Tibial nerve (tissue), 4 donors: ENCODE results near the gene DPCD. TPM values are rescaled to one million over a fixed set of nuclear protein-coding genes. Genes with fewer than 3 reads are reported as not detected.

ENCODE experiments used
- DNase-seq, 2 donors: peaks; one replicate each; pipeline ENCODE4 v3.0.0-alpha.2; 2019; ENCODE audit warnings: low spot score in 2 of 2
- H3K27ac ChIP-seq, 4 donors: fragments of 200-600 bp; sonication (generic) in 3 of 4; one replicate each; pipeline ENCODE4 v1.5.1; 2017 to 2019; ENCODE audit warnings: mild to moderate bottlenecking in 1 of 4
- H3K27me3 ChIP-seq, 2 donors: fragments of 200-600 bp; sonication (generic) in 1 of 2; one replicate each; pipeline versions ENCODE4 v1.5.1 to v1.6.0; 2017 to 2019
- H3K36me3 ChIP-seq, 3 donors: fragments of 200-600 bp; sonication (generic); one replicate each; pipeline ENCODE4 v1.5.1; 2018 to 2019
- H3K4me1 ChIP-seq, 4 donors: fragments of 200-600 bp; sonication (generic) in 3 of 4; one replicate each; pipeline ENCODE4 v1.5.1; 2017 to 2019
- H3K4me3 ChIP-seq, 4 donors: fragments of 200-600 bp; sonication (generic) in 3 of 4; one replicate each; pipeline ENCODE4 v1.5.1; 2017 to 2019; ENCODE audit warnings: mild to moderate bottlenecking in 1 of 4, moderate library complexity in 1 of 4
- H3K9me3 ChIP-seq, 4 donors: fragments of 200-600 bp; sonication (generic) in 3 of 4; one replicate each; pipeline ENCODE4 v1.5.1; 2017 to 2019
- EP300 ChIP-seq, 2 donors: sonication (generic); formaldehyde crosslinking; IDR thresholded peaks; one replicate each; pipeline ENCODE4 v1.6.1; 2017; ENCODE audit warnings: antibody characterized with exemption in 2 of 2, mild to moderate bottlenecking in 1 of 2
- POLR2A ChIP-seq, 2 donors: fragments of 450-650 bp; IDR thresholded peaks; one replicate each; pipeline ENCODE4 v1.6.1; 2017; ENCODE audit warnings: antibody characterized with exemption in 2 of 2, mild to moderate bottlenecking in 2 of 2, moderate library complexity in 2 of 2
- WGBS, 2 donors: methylation state at CpG; one replicate each; pipeline ENCODE4 v1.1.5; 2018; 5-methylcytosine and 5-hydroxymethylcytosine counted together
- total RNA-seq, 4 donors: library from RNA; depleted of rRNA; stranded (reverse); fragments of >200 nt; gene quantifications; one replicate each; pipeline ENCODE4 v1.1.0, GENCODE V29; 2016
- TF ChIP-seq, protein P1 (sequence below), 5 experiments: fragments of 200-600 bp in 3 of 5; fragments of 450-650 bp in 2 of 5; sonication (generic) in 3 of 5; IDR thresholded peaks; one replicate each; pipeline ENCODE4 v1.5.1; 2016 to 2019; ENCODE audit warnings: antibody characterized with exemption in 5 of 5, mild to moderate bottlenecking in 3 of 5, moderate library complexity in 2 of 5

DPCD gene
- total RNA-seq, 4 donors from 2014 or later = 6.0 to 28.5 (median 16.3) TPM

DNA sequence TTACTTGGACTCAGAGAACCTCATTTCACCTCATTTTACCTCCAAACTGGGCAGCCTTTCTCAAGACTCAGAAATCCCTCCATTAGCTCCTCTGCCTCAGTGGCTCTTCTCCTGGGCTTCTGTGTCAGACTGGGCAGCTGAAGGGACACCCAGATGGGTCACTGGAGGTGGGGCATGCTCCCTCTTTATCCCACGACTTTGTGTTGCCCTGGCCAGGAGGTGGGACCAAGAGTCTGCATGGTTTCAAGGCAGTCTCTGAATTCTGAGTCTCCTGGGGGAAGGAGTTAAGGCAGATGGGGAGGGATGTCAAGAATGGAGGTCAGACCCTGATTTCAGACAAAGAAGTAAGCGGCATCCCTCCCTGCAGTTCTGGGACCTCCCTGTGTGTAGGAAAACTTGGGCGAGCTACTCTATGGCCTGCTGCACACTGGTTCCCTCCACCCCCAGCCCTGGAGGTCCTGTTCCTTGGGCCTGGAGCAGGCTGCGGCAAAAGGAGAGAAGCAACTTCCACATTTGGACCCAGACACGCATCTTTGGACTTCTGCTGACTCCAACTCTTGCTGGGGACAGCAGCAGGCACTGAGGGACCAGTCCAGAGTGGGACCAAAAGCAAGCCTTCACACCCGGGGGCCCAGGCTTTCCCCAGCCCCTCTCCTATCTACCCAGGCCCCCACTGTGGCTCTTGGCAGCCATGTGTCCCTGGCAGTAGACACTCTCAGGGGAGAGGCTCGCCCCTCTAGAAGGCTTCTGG, 10.8 kb upstream of the DPCD start:
- Histone ChIP-seq H3K9me3 (peaks cover 0 to 13% (median 2%) of the 10 kb centered on the region in 4 donors), H3K36me3 (peaks cover 0 to 72% (median 8%) of the 10 kb centered on the region in 3 donors), H3K27ac (no peak overlapping the region), H3K4me1 (no peaks in the 10 kb centered on the region), H3K4me3 (no peak overlapping the region), H3K27me3 (no peaks in the 10 kb centered on the region)
- WGBS, 2 donors = 86 to 88% methylated on average over 6 to 7 of the region's 7 CpGs
- no peak for DNase-seq
- TF ChIP-seq, protein P1, sequence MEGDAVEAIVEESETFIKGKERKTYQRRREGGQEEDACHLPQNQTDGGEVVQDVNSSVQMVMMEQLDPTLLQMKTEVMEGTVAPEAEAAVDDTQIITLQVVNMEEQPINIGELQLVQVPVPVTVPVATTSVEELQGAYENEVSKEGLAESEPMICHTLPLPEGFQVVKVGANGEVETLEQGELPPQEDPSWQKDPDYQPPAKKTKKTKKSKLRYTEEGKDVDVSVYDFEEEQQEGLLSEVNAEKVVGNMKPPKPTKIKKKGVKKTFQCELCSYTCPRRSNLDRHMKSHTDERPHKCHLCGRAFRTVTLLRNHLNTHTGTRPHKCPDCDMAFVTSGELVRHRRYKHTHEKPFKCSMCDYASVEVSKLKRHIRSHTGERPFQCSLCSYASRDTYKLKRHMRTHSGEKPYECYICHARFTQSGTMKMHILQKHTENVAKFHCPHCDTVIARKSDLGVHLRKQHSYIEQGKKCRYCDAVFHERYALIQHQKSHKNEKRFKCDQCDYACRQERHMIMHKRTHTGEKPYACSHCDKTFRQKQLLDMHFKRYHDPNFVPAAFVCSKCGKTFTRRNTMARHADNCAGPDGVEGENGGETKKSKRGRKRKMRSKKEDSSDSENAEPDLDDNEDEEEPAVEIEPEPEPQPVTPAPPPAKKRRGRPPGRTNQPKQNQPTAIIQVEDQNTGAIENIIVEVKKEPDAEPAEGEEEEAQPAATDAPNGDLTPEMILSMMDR (IDR thresholded peaks at IDR 0.05) = no peak
- TF ChIP-seq POLR2A (IDR thresholded peaks at IDR 0.05) = no peak

DNA sequence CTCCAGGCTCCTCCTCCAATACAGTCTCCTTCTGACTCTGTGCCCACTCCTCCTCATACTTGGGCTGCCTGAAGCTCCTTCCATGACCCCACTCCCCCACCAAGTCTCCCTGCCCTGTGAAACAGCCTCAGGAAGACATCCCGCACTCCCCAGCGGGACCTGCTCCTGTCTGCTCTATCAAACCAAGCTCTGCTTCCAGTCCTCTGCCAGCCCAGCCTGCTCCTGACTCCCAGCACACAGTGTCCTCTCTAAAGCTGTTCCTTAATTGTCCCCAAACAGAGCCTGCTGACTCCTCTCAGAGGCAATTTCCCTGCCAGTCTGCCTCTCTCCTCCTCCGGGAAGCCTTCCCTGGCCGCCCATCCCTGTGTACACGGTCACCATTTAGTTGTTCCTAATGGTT, 9.9 kb upstream of the DPCD start:
- WGBS, 2 donors = 76 to 82% methylated on average over 5 of the region's 5 CpGs

DNA sequence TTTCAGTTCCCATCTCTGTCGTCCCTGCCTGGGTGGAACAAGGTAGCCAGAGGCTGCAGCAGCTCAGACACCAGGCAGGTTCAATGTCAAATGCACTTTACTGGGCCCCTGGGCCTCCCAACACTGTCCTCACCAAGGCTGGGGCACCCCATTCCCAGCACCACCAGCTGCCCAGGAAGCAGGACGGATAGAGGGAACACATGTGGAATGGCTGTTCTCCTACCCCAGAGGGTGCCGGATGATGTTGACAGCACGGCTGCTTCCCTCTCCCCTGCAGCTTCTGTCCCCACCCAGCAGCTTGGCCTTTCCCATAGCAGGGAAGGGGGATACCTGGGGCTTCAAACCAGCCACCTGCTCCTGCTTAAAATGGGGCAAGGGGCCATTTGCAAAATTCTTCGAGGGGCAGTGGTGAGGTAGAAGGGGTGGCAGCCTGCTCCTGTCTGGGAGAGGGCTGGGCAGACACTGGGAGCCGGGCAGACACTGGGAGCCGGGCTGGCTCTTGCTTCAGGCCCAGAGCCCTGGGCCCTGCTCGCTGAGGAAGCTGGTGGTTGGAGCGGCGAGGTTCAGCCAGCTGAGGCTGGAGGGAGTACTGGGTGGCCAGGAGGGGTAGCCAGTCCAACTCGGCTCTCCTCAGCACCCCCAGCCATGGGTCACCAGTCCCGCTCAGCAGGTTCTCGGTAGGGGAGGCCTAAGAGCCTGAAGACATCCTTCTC, 9.2 kb upstream of the DPCD start:
- 83 to 92% methylated on average over 4 to 13 of the region's 13 CpGs for WGBS, 2 donors

More for the DNA sequence above, 9.9 kb upstream of the DPCD start:
- H3K27ac ChIP-seq = no peak overlapping the region
- TF ChIP-seq, protein P1 (IDR thresholded peaks at IDR 0.05) = no peak
- TF ChIP-seq EP300 (IDR thresholded peaks at IDR 0.05) (no peak), POLR2A (IDR thresholded peaks at IDR 0.05) (no peak)
- no peak overlapping the region for H3K4me3 ChIP-seq
- H3K9me3 ChIP-seq = peaks cover 0 to 4% (median 0%) of the 10 kb centered on the region in 4 donors
- H3K36me3 ChIP-seq = peaks cover 0 to 72% (median 13%) of the 10 kb centered on the region in 3 donors
- DNase-seq = no peak
- no peaks in the 10 kb centered on the region for H3K27me3 ChIP-seq
- H3K4me1 ChIP-seq = no peaks in the 10 kb centered on the region

DNA sequence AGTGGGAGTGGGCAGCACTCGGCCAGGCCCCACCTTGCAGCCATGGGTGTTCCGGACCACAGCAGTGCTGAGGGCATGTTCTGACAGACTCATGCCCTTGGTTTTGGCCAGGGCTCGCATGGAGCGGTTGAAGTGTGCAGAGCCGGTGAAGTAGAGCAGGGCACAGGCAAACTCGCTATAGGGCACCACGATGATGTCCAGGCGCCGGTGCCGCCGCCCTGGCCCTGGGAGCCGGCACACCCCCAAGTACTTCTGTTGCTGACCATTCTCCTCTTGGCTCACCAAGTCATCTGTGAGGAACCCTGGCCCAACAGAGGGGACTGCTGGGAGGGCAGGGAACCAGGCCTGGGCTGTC, 8.6 kb upstream of the DPCD start:
- H3K27ac ChIP-seq = no peak overlapping the region
- H3K4me3 ChIP-seq = no peak overlapping the region
- no peaks in the 10 kb centered on the region for H3K9me3 ChIP-seq
- WGBS, 2 donors = 98 to 100% methylated on average over 1 to 8 of the region's 12 CpGs
- TF ChIP-seq, protein P1 (IDR thresholded peaks at IDR 0.05) = no peak
- no peak for DNase-seq
- H3K27me3 ChIP-seq = no peaks in the 10 kb centered on the region
- peaks cover 0 to 80% (median 18%) of the 10 kb centered on the region in 3 donors for H3K36me3 ChIP-seq
- no peaks in the 10 kb centered on the region for H3K4me1 ChIP-seq

More for the DNA sequence above, 9.2 kb upstream of the DPCD start:
- H3K27ac ChIP-seq = no peak overlapping the region
- H3K36me3 ChIP-seq = peaks cover 0 to 75% (median 18%) of the 10 kb centered on the region in 3 donors
- TF ChIP-seq, protein P1 (IDR thresholded peaks at IDR 0.05) = no peak
- no peak for TF ChIP-seq POLR2A (IDR thresholded peaks at IDR 0.05)
- TF ChIP-seq EP300 (IDR thresholded peaks at IDR 0.05) = no peak
- DNase-seq = no peak
- no peak overlapping the region for H3K4me3 ChIP-seq
- H3K27me3 ChIP-seq = no peaks in the 10 kb centered on the region
- H3K9me3 ChIP-seq = no peaks in the 10 kb centered on the region
- H3K4me1 ChIP-seq = no peaks in the 10 kb centered on the region
